Sigmoid colon (tissue), 7 donors: ENCODE results near the gene GPSM3. TPM values are rescaled to one million over a fixed set of nuclear protein-coding genes. Genes with fewer than 3 reads are reported as not detected.
A peak's percentile ranks its signal among the peaks of the same experiment; 100 is the strongest.

Experiments used
- DNase-seq: peaks from one replicate; pipeline ENCODE4 v3.0.0-alpha.2; 2019
- H3K27ac ChIP-seq, 4 donors: fragments of 200-600 bp; sonication (generic); one replicate each; pipeline ENCODE4 v1.5.1; 2016 to 2019; ENCODE audit warnings: mild to moderate bottlenecking in 1 of 4
- H3K27me3 ChIP-seq, 3 donors: fragments of 200-600 bp; sonication (generic); one replicate each; pipeline ENCODE4 v1.5.1; 2019; ENCODE audit warnings: mild to moderate bottlenecking in 1 of 3
- H3K36me3 ChIP-seq, 4 donors: fragments of 200-600 bp; sonication (generic); one replicate each; pipeline ENCODE4 v1.5.1; 2016 to 2019
- H3K4me1 ChIP-seq, 4 donors: fragments of 200-600 bp; sonication (generic); one replicate each; pipeline ENCODE4 v1.5.1; 2017 to 2019
- H3K4me3 ChIP-seq, 4 donors: fragments of 200-600 bp; sonication (generic); one replicate each; pipeline ENCODE4 v1.5.1; 2017 to 2019; ENCODE audit warnings: mild to moderate bottlenecking in 2 of 4, moderate library complexity in 1 of 4
- H3K9me3 ChIP-seq, 4 donors: fragments of 200-600 bp in 3 of 4; sonication (generic) in 3 of 4; one replicate each; pipeline versions ENCODE4 v1.5.1 to v1.6.1; 2013 to 2019
- EP300 ChIP-seq, 4 donors: sonication (generic); formaldehyde crosslinking; IDR thresholded peaks; one replicate each; pipeline ENCODE4 v1.6.1; 2017; ENCODE audit warnings: antibody characterized with exemption in 4 of 4
- POLR2A ChIP-seq, 2 donors: fragments of 450-650 bp; IDR thresholded peaks; one replicate each; pipeline ENCODE4 v1.6.1; 2016; ENCODE audit warnings: antibody characterized with exemption in 2 of 2, mild to moderate bottlenecking in 2 of 2, moderate library complexity in 2 of 2
- POLR2AphosphoS5 ChIP-seq, 4 donors: sonication (generic); formaldehyde crosslinking; IDR thresholded peaks; one replicate each; pipeline ENCODE4 v1.6.1; 2017; ENCODE audit warnings: antibody characterized with exemption in 4 of 4
- WGBS, 2 donors: extraction: QIAGEN DNeasy Blood & Tissue Kit; methylation state at CpG; one replicate each; pipeline ENCODE4 v1.1.7; 2013; 5-methylcytosine and 5-hydroxymethylcytosine counted together
- intact Hi-C: fragments of 100-400 bp; cut with DNase I; formaldehyde crosslinking; loops from one replicate; pipeline ENCODE4 v1.15.1; 2023
- polyA plus RNA-seq, 3 donors: library from polyadenylated mRNA; stranded (reverse); fragments of 200-250 nt; gene quantifications; one replicate each; pipeline ENCODE4 v1.2.3, GENCODE V29; 2013
- total RNA-seq, 4 donors: library from RNA; depleted of rRNA; stranded (reverse); fragments of >200 nt; gene quantifications; one replicate each; pipeline ENCODE4 v1.1.0, GENCODE V29; 2016
- TF ChIP-seq, protein P1 (sequence below), 4 experiments: fragments of 450-650 bp in 3 of 4; fragments of 200-600 bp in 1 of 4; IDR thresholded peaks; one replicate each; pipeline ENCODE4 v1.5.1; 2016 to 2019; ENCODE audit warnings: antibody characterized with exemption in 4 of 4, mild to moderate bottlenecking in 3 of 4, moderate library complexity in 2 of 4
- donor health status: healthy with polysubstance abuse.
- donor health status: Bipolar disorder and iron deficiency.
- donor health status: healthy.

The GPSM3 gene
- total and polyA plus RNA-seq, 7 donors, result 5.0 to 56.2 (median 13.3) TPM

DNA sequence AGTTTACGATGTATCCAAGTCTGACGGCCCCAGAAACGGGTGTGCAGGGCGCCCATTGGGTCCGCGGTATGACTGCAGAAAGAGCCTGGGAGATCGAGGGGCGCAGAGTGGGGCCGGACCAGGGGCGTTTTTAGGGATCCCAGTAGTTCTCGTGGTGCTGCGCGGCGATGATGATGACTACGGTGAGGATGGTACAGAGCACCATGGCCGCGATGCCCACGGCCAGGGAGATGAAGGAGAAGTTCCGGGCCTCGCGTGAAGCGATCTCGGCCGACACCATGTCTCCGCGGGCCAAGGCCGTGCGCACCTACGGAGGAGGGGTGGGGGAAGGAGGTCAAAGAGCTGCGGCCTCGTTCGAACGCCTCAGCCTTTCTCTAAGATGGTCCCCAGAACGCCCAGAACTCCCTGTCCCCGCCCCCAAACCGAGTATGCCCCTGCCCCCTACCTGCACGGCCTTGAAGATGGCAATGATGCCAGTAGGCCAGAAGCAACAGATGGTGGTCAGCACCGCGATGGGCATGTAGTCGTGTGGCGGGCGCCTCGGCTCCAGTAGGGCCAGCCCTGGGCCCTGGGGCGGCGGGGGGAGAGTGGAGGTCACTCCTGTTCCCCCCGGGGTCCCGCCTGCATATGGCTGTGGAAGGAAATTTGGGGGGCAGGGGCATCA lies 43.2 kb downstream of the GPSM3 start:
- Histone ChIP-seq H3K36me3 (peaks cover 0 to 18% (median 0%) of the 10 kb centered on the region in 4 donors), H3K27me3 (no peaks in the 10 kb centered on the region), H3K4me1 (peaks cover 0 to 39% (median 35%) of the 10 kb centered on the region in 4 donors), H3K27ac (peak overlapping the region in 2 of 4 donors; percentile 7 to 93), H3K4me3 (peak overlapping the region in 3 of 4 donors; percentile 7 to 13 (median 11)), H3K9me3 (no peaks in the 10 kb centered on the region)
- intact Hi-C loops, result no loop called here
- WGBS, 2 donors, result 54 to 80% methylated on average over 47 of the region's 47 CpGs
- TF ChIP-seq, protein P1, sequence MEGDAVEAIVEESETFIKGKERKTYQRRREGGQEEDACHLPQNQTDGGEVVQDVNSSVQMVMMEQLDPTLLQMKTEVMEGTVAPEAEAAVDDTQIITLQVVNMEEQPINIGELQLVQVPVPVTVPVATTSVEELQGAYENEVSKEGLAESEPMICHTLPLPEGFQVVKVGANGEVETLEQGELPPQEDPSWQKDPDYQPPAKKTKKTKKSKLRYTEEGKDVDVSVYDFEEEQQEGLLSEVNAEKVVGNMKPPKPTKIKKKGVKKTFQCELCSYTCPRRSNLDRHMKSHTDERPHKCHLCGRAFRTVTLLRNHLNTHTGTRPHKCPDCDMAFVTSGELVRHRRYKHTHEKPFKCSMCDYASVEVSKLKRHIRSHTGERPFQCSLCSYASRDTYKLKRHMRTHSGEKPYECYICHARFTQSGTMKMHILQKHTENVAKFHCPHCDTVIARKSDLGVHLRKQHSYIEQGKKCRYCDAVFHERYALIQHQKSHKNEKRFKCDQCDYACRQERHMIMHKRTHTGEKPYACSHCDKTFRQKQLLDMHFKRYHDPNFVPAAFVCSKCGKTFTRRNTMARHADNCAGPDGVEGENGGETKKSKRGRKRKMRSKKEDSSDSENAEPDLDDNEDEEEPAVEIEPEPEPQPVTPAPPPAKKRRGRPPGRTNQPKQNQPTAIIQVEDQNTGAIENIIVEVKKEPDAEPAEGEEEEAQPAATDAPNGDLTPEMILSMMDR (IDR thresholded peaks at IDR 0.05), result no peak
- no peak for TF ChIP-seq POLR2A (IDR thresholded peaks at IDR 0.05)
- TF ChIP-seq EP300 (IDR thresholded peaks at IDR 0.05), result no peak
- no peak for TF ChIP-seq POLR2AphosphoS5 (IDR thresholded peaks at IDR 0.05)
- no peak for DNase-seq

DNA sequence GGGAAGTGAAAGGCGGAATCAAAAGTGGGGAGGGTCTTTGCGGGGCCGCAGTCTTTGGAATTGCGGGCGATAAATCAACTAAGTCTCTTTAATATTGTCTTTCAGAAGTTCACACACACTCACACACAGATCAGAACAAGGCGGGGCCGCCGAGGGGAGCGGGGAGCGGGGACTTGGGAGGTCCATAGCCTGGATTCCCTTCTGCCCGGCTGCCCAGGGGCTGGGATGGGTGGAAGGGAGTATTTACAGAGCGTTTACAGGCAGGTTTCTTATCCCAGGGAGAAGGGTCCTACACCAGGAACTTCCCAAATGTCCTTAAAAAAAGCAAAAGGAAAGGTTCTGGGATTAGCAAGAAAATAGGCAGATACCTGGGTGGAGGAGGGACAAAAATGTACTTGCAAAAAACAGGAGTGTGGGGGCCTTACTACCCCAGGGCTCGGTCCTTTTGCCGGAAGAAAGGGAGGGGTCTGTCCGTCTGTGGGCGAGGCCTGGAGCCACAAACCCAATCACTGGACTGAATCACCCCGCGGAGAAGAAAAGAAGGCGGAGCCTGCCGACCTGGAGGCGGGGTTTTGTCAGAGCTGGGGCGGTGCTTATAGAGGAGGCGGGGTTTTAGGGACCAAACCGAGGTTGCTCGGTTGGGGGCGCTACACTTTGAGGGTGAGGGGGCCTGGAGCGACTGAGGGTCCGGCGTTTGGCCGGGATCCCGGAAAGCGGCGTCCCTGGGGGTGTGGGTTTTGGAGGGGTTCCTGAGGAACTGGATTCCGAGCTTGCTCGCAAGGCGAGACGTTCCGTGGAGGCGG lies 44.0 kb downstream of the GPSM3 start:
- WGBS, 2 donors, result 24 to 37% methylated on average over 39 of the region's 39 CpGs
- Histone ChIP-seq H3K36me3 (peaks cover 0 to 18% (median 0%) of the 10 kb centered on the region in 4 donors), H3K27me3 (no peaks in the 10 kb centered on the region), H3K27ac (peak overlapping the region in 1 of 4 donors; percentile 7), H3K4me3 (peak overlapping the region in 3 of 4 donors; percentile 7 to 13 (median 11)), H3K9me3 (no peaks in the 10 kb centered on the region), H3K4me1 (peaks cover 0 to 39% (median 34%) of the 10 kb centered on the region in 4 donors)
- TF ChIP-seq POLR2AphosphoS5 (IDR thresholded peaks at IDR 0.05) (no peak), EP300 (IDR thresholded peaks at IDR 0.05) (no peak), POLR2A (IDR thresholded peaks at IDR 0.05) (no peak)
- TF ChIP-seq, protein P1 (IDR thresholded peaks at IDR 0.05), result no peak
- intact Hi-C loops, result loop anchor here (1.0 kb wide), 1 partner anchor 17 kb away; no protein-coding TSS in a partner anchor
- DNase-seq, result no peak

DNA sequence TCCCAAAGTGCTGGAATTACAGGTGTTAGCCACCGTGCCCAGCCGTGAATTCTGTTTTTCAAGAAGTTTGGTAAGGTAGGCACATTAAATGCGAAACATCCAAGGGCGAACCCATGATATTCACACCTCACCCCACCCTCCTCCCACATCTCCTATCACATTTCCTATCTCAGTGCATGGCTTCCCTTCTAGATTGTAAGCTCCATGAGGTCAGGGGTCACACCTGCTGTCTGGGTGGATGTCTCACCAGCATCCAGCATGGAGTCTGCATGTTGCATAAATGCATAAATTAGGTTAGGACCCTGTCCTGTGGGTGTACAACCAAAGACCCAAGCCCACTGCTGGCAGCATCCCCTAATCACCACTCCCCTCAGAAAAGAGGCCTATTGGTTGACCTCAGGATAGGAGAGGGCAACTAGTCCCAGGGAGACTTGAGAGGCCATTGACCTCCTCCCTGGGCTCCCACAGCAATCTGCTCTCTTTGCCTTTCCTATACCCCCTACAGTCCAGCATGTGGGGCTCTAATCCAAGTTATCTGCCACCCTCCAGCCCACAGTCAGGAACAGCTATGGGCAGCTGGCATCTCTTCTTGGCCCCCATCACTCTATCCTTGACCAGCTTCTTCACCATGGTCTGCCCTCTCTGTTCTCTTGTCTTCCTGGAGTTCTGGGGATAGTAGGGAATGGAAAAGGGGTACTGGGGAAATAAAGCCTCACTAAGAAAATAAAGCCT lies 44.9 kb downstream of the GPSM3 start:
- intact Hi-C loops, result loop anchor here (1.0 kb wide), 1 partner anchor 16 kb away; no protein-coding TSS in a partner anchor
- TF ChIP-seq, protein P1 (IDR thresholded peaks at IDR 0.05), result no peak
- no peak for TF ChIP-seq POLR2AphosphoS5 (IDR thresholded peaks at IDR 0.05)
- no peak for TF ChIP-seq EP300 (IDR thresholded peaks at IDR 0.05)
- TF ChIP-seq POLR2A (IDR thresholded peaks at IDR 0.05), result no peak
- H3K27me3 ChIP-seq, result no peaks in the 10 kb centered on the region
- 90 to 91% methylated on average over 4 of the region's 4 CpGs for WGBS, 2 donors
- no peak overlapping the region for H3K4me3 ChIP-seq
- H3K9me3 ChIP-seq, result no peaks in the 10 kb centered on the region
- peaks cover 0 to 18% (median 0%) of the 10 kb centered on the region in 4 donors for H3K36me3 ChIP-seq
- H3K27ac ChIP-seq, result no peak overlapping the region
- peaks cover 0 to 29% (median 25%) of the 10 kb centered on the region in 4 donors for H3K4me1 ChIP-seq
- DNase-seq, result no peak

DNA sequence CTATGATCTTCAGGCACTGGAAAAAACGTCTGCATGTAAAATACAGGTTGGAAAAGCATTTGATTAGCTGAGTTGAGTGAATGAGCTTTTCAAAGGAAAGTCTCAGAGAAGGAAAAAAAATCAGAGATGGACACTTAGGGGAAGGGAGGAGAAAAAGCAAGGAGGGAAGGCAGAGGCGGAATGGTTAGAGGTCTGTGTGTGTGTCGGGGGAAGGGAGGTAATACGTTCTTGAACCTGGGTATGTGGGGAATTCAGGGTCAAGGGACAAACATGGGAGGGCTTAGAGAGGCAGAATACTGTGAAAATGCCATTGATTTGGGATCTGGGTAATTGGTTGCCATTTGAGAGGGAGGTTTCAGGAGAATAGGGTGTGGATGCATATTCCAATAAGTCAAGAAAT lies 45.8 kb downstream of the GPSM3 start:
- Histone ChIP-seq H3K27me3 (no peaks in the 10 kb centered on the region), H3K36me3 (peaks cover 0 to 18% (median 0%) of the 10 kb centered on the region in 4 donors), H3K4me1 (peaks cover 0 to 22% (median 19%) of the 10 kb centered on the region in 4 donors), H3K4me3 (no peak overlapping the region), H3K9me3 (no peaks in the 10 kb centered on the region), H3K27ac (no peak overlapping the region)
- 60 to 79% methylated on average over 4 of the region's 4 CpGs for WGBS, 2 donors
- intact Hi-C loops, result no loop called here
- no peak for TF ChIP-seq POLR2AphosphoS5 (IDR thresholded peaks at IDR 0.05)
- no peak for TF ChIP-seq EP300 (IDR thresholded peaks at IDR 0.05)
- TF ChIP-seq, protein P1 (IDR thresholded peaks at IDR 0.05), result no peak
- TF ChIP-seq POLR2A (IDR thresholded peaks at IDR 0.05), result no peak
- DNase-seq, result no peak
